ENCODE data around the gene CCDC57.
"Not testable (repeated sequence)": the region's sequence is repeated elsewhere in the genome, so short reads cannot be mapped to it uniquely, and the experiment has no call there.

CCDC57 gene

GRCh38 chr17:82175951-82176350 lies 36.7 kb downstream of the CCDC57 start:
- DNase-seq (ENCODE audit: low read depth), result no peak

DNA sequence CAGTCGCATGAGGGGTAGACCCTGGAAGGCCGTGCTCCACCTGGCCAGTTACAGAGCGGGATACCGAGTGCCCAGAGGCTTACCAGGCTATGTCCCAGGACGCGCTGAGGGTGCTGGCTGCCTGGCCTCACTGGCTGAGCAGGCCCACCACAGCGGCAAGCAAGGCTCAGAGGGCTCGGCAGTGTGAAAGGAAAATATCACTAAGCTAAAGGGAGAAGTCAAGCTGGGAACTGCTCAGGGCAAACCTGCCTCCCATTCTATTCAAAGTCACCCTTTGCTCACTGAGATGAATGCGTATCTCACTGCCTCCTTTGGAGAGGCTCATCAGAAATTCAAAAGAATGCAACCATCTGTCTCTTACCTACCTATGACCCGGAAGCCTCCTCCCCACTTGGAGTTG lies 37.4 kb downstream of the CCDC57 start:
- no peak for DNase-seq (ENCODE audit: low read depth)

- DNase-seq (ENCODE audit: low read depth), result not testable (repeated sequence)
These were observed 38.4 kb downstream of the CCDC57 start for GRCh38 chr17:82174042-82174857.

DNA sequence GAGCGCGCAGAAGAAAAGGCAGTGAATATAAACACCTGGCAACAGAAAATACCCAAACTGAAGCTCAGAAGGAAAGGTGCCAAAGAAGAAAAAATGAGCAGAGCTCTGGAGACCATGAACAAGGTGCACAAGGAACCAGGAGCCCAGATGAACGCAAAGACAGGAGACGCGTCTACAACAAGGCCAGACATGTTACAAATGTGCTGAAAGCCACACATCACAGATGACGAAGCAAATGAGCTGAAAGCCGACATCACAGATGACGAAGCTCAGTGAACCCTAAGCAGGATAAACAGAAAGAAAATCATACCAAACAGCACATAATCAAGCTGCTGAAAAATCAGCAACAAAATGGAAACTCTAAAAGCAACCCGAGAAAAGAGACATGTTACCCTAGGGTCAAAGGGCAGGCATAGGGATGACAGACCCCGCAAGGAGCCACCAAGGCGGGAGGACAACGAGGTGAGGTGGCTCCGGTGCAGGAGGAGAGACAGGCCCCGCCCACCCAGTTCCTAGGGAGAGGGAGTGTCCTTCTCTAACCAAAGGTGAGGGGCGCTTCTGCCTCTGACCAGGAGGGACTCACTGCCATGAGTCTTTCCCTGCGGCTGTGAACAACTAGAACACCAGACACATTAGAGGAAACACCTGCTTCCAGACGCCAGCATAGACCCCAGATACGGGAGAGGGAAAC lies 39.1 kb downstream of the CCDC57 start:
- no peak for DNase-seq (ENCODE audit: low read depth)

DNA sequence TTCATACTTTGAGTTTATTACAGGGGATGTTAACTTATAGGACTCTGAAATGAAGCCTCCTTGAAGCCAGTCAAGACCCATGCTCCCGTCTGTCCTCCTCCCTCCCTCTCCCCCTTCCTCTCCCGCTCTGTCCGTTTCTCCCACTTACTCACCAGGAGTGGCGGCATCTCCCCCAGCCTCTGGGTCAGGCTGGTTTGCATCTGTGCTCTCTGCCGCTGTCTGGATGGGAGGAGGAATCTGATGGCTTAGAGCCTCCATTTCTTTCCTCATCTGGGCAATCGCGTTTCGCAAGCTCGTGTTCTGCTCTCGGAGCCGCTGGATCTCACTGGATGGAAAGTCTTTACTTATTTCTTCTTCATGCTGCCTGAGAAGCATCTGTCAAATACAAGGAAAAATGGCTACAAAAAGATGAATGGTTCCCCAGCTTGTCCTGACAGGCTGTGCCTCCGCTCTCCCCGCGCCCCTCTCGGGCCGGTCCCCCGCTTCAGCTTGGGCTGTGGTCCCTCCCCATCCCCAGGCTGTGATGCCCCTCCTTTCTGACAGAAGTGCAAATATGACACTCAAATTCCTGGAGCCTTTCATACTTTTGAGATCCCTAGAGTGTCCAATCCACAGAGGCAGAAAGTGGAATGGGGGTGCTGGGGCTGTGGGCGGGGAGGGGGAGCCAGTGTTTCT lies 40.0 kb downstream of the CCDC57 start:
- DNase-seq (ENCODE audit: low read depth), result no peak

DNA sequence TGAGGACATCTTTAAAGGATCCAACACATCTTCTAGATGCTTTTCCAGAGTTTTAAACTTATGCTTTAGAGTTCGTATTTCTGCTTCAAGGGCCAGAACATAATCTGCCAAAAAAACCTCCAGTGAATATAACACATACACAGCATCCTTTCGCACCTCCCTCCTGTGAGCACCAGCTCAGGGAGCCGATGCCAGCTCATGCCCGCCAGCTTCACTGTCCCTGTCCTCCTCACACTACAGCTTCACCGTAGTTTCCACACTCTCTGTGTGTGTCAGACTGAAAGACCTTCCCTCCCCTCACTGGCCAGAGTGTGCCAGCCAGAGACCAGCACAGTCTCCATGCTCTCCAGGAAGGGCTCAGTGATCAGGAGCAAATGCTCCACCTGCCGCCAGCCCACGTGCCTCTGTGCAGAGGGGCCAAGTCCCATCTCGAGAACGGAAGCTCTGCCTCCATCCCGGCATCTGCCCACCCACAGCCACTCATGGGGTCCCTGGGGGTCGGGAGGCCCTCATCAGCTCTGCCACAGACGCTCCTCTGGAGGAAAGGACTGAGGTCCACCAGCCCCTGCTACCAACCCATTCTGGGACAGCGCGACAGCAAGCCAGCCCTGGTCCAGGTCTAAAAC lies 40.8 kb downstream of the CCDC57 start:
- DNase-seq (ENCODE audit: low read depth), result no peak

DNA sequence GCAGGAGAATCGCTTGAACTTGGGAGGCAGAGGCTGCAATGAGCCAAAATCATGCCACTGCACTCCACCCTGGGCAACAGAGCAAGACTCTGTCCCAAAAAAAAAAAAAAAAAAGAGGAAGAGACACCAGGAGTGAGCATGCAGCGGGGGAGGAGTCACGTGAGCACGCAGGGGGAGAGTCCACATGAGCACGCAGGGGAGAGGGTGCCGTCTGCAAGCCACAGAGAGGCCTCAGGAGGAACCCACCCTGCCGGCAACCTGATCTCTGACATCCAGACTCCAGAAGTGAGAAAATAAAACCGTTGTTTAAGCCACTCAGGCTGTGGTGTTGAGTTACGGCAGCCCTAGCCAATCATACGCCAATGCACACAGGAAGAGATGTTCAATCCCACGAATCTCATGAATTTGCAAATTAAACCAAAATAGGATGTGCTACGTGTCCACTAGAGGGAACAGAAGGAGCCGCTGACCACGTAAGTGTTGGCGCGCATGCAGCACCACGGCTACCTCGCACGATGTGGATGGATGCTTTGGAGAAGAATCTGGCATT lies 42.2 kb downstream of the CCDC57 start:
- no peak for DNase-seq (ENCODE audit: low read depth)

GRCh38 chr17:82168568-82168967 lies 44.1 kb downstream of the CCDC57 start:
- no peak for DNase-seq (ENCODE audit: low read depth)

GRCh38 chr17:82167028-82167427 lies 45.6 kb downstream of the CCDC57 start:
- DNase-seq (ENCODE audit: low read depth), result no peak

DNA sequence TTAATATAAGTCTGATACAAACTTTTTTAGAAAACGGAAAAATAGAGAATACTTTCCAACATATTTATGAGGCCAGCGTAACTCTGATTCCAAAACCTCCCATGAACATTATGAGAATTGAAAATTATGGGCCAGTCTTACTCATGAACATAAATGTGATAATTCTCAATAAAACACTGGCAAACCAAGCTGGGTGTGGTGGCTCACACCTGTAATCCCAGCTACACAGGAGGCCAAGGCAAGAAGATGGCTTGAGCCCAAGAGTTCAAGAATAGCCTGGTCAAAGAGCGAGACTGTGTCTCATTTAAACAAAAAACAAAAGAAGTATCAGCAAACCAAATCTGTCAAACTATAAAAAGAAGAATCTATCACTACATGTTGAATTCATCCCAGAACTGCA lies 47.8 kb downstream of the CCDC57 start:
- DNase-seq (ENCODE audit: low read depth), result no peak

GRCh38 chr17:82161216-82161615 lies 51.4 kb downstream of the CCDC57 start:
- no peak for DNase-seq (ENCODE audit: low read depth)

- DNase-seq (ENCODE audit: low read depth), result peak; percentile 61
These were observed 52.6 kb downstream of the CCDC57 start for GRCh38 chr17:82160075-82160474.

GRCh38 chr17:82158825-82159224 lies 53.8 kb downstream of the CCDC57 start:
- no peak for DNase-seq (ENCODE audit: low read depth)

- no peak for DNase-seq (ENCODE audit: low read depth)
These were observed 55.3 kb downstream of the CCDC57 start for GRCh38 chr17:82157046-82158035.

GRCh38 chr17:82156284-82156925 lies 56.2 kb downstream of the CCDC57 start:
- no peak for DNase-seq (ENCODE audit: low read depth)

DNA sequence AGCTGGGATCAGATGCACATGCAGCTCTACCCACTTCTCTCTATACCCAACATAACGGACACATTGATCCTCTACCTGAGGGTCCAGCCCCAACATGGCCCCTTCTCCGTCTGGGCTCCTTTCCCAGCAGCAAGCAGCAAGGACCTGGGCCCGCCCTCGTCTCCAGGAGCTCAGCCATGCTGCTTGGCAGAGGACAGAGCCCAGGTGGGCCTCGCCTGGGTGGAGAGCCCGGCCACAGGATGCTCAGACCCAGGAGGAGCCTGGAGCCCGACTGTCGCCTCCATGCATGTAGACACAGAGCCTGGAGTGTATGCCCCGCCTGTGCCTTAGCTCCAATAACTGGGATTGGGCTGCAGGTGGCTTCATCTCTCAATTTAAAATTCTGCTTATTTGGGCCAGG lies 57.0 kb downstream of the CCDC57 start:
- no peak for DNase-seq (ENCODE audit: low read depth)

DNA sequence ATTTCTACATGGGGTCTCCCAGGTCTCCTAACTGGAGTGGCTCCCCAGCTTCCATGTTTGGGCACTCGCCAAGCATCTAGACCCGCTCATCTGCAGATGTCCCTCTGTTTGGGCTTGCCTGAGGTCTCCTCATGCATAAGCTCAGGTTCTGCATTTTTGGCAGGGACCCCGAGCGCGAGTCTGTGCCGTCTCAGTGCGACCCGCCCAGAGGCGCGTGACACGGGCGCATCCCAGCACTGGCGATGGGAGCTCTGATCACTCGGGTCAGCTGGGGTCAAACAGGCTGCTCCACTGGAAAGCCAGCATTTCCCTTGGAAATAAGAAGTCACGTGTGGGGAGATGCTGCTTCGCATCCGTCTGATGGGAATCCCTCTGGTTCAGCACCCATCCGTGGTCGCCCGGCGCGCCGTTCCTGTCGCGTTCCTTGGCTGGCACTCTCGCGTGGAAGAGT lies 57.7 kb downstream of the CCDC57 start:
- DNase-seq (ENCODE audit: low read depth), result no peak

DNA sequence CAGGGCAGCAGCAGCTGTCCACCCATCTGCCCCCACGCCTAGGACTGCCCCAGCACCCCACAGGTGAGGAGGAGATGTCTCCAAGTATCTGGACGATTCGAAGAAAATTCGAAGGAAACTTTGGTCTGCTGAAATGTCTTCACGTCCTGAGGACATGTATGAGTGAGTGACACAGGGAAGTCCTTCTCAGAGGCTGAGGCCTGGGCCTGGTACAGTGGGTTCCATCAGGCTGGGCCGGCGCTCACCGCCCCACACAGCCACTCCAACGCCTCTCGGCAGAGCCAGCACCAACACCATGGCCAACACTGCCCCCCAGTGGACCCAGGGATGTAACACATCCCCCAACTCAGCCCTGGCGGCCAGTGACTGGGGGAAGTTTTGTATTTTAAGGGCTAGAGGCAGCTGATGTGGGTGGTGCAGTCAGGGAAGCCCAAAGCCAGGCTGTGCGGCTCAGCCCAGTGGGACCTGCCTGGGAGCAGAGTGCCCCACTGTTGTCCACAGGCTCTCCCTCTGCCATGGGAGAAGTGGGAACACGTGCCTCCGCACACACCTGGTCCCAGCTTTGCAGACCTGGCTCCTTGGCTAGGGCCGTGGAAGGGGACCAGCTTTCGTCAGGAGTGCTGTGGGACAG lies 58.8 kb downstream of the CCDC57 start:
- DNase-seq (ENCODE audit: low read depth), result peak; percentile 55

- no peak for DNase-seq (ENCODE audit: low read depth)
These were observed 59.3 kb downstream of the CCDC57 start for GRCh38 chr17:82153295-82153691.

Data from iris pigment epithelial cell (primary cell).